ENCODE data around the gene BICD2. TPM values are rescaled to one million over a fixed set of nuclear protein-coding genes. Genes with fewer than 3 reads are reported as not detected.

Gene BICD2
- total and polyA plus RNA-seq, 2 of the 13 experiments (the other 11 are each of a cell fraction or from before 2014, with no cell fraction given), result 5.1 to 17.4 TPM

GRCh38 chr9:92760070-92760469 lies 4.6 kb downstream of the BICD2 start:
- no peak overlapping the region for H2AFZ ChIP-seq (ENCODE audit: low read length)
- DNase-seq (ENCODE audit: low spot score) (no peak), FAIRE-seq (no peak), ATAC-seq (no peak)
- peaks cover 71% of the 10 kb centered on the region for H3K79me2 ChIP-seq (ENCODE audit: insufficient read depth, low read length)
- CTCF ChIA-PET (ENCODE audit: low intra/inter-chr PET ratio, low total read pairs), result no interaction called here
- H4K20me1 ChIP-seq (ENCODE audit: insufficient read depth, low read length), result peaks cover 12% of the 10 kb centered on the region; the same call in 1 of the 2 replicates
- H3K27ac ChIP-seq (ENCODE audit: extremely low read length, insufficient read depth, low read length), result no peak overlapping the region
- no peak overlapping the region for H3K4me2 ChIP-seq (ENCODE audit: low read depth, low read length)
- BruUV-seq (replicated peaks), result no TSS peak
- H3K27me3 ChIP-seq (ENCODE audit: control insufficient read depth in 1 of 2, insufficient read depth in 2 of 2, low read length in 2 of 2), result no peaks in the 10 kb centered on the region
- POLR2A ChIA-PET, result no interaction called here
- H3K9ac ChIP-seq (ENCODE audit: insufficient read depth, low read depth, low read length), result no peak overlapping the region
- in situ Hi-C loops (cut with HindIII; ENCODE audit: extremely low pct_ligation_motif_present, low pct_unique_long_range_greater_than_20kb), result no loop called here
- 96% methylated on average over 5 of the region's 8 CpGs for WGBS (ENCODE audit: low lambda C conversion rate)
- H3K9me3 ChIP-seq (ENCODE audit: low read length), result no peaks in the 10 kb centered on the region
- intact Hi-C loops (cut with micrococcal nuclease; ENCODE audit: unreplicated experiment), result no loop called here
- no peaks in the 10 kb centered on the region for H3K36me3 ChIP-seq (replicated peaks in 1 of 2; ENCODE audit: control insufficient read depth in 1 of 2, insufficient read depth in 2 of 2, low read length in 2 of 2)
- H3K4me3 ChIP-seq (replicated peaks in 1 of 3; ENCODE audit: insufficient read depth in 1 of 3, low read depth in 2 of 3, low read length in 3 of 3), result no peak overlapping the region
- TF ChIP-seq ZNF337 (CRISPR knock-in tag; IDR thresholded peaks at IDR 0.05; ENCODE audit: borderline replicate concordance, low read depth) (no peak), BCL3 (CRISPR knock-in tag; IDR thresholded peaks at IDR 0.05) (no peak), CENPX (CRISPR knock-in tag; IDR thresholded peaks at IDR 0.05) (no peak), AGO1 (IDR thresholded peaks at IDR 0.05; ENCODE audit: low read depth, low read length, poor library complexity, severe bottlenecking) (no peak), MTF1 (CRISPR knock-in tag; IDR thresholded peaks at IDR 0.05) (no peak), KDM5B (CRISPR knock-in tag; IDR thresholded peaks at IDR 0.05; ENCODE audit: borderline replicate concordance) (no peak), ZNF546 (CRISPR knock-in tag; conservative IDR thresholded peaks at IDR 0.05) (no peak), ZNF563 (CRISPR knock-in tag; IDR thresholded peaks at IDR 0.05) (no peak), HNF1A (IDR thresholded peaks at IDR 0.05; ENCODE audit: low read depth) (no peak), HNF1A (CRISPR knock-in tag; IDR thresholded peaks at IDR 0.05; ENCODE audit: borderline replicate concordance) (no peak)
- H3K4me1 ChIP-seq (ENCODE audit: insufficient read depth, low read length), result peaks cover 36% of the 10 kb centered on the region

Measured in HepG2 (cell line).